CD4-positive, alpha-beta memory T cell (primary cell): Measurements from ENCODE around the gene HNRNPU. TPM values are rescaled to one million over a fixed set of nuclear protein-coding genes. Genes with fewer than 3 reads are reported as not detected.

Experiments
- CTCF ChIA-PET: fragments of 350-600 bp; sonication (Branson Sonifier 250); formaldehyde crosslinking; loops from one replicate; lab custom pipeline; 2021; ENCODE audit warnings: inconsistent platforms; ENCODE audit not compliant: partially characterized antibody; lab: Charles Lee
- POLR2A ChIA-PET: fragments of 350-600 bp; sonication (Branson Sonifier 250); formaldehyde crosslinking; loops from one replicate; lab custom pipeline; 2021; ENCODE audit not compliant: partially characterized antibody; lab: Charles Lee
- DNase-seq, 5 donors: peaks; one replicate each; pipeline versions ENCODE4 v3.0.0 to v3.0.0-alpha.2; 2020 to 2022; ENCODE audit warnings: mixed read lengths in 1 of 5
- H3K27ac ChIP-seq: one replicate; pipeline ENCODE4 v1.7.0; 2013; ENCODE audit warnings: low read depth, low read length
- H3K27me3 ChIP-seq: 2 replicates; pipeline ENCODE4 v1.7.0; 2013; ENCODE audit warnings: mild to moderate bottlenecking, low read length, moderate library complexity; ENCODE audit not compliant: insufficient read depth
- H3K36me3 ChIP-seq: 2 replicates; pipeline ENCODE4 v1.7.0; 2013; ENCODE audit warnings: mild to moderate bottlenecking, low read length, moderate library complexity; ENCODE audit not compliant: insufficient read depth
- H3K4me1 ChIP-seq: 2 replicates; pipeline ENCODE4 v1.7.0; 2013; ENCODE audit warnings: mild to moderate bottlenecking, low read length, moderate library complexity; ENCODE audit not compliant: insufficient read depth
- H3K4me3 ChIP-seq, 2 donors: one replicate each; pipeline ENCODE4 v1.7.0; 2013; ENCODE audit warnings: low read length in 2 of 2, mild to moderate bottlenecking in 1 of 2
- H3K9me3 ChIP-seq, 2 donors: one replicate each; pipeline ENCODE4 v1.7.0; 2013; ENCODE audit warnings: low read length in 2 of 2, control low read depth in 1 of 2; ENCODE audit not compliant: control insufficient read depth in 1 of 2
- H3K27ac Mint-ChIP-seq, 7 donors: one replicate each; pipeline ENCODE4 v1.8.0; 2020 to 2021; ENCODE audit warnings: mixed read lengths in 7 of 7, mild to moderate bottlenecking in 6 of 7, inconsistent platforms in 3 of 7, moderate library complexity in 3 of 7
- H3K27me3 Mint-ChIP-seq, 2 donors: one replicate each; pipeline ENCODE4 v1.8.0; 2020 to 2021; ENCODE audit warnings: mixed read lengths in 2 of 2
- H3K36me3 Mint-ChIP-seq, 2 donors: one replicate each; pipeline ENCODE4 v1.8.0; 2020 to 2021; ENCODE audit warnings: mixed read lengths in 2 of 2, inconsistent platforms in 1 of 2, mild to moderate bottlenecking in 1 of 2
- H3K4me1 Mint-ChIP-seq, 4 donors: one replicate each; pipeline ENCODE4 v1.8.0; 2020 to 2021; ENCODE audit warnings: mixed read lengths in 4 of 4, mild to moderate bottlenecking in 1 of 4
- H3K4me3 Mint-ChIP-seq, 8 donors: one replicate each; pipeline ENCODE4 v1.8.0; 2020 to 2021; ENCODE audit warnings: mixed read lengths in 8 of 8, mild to moderate bottlenecking in 7 of 8, moderate library complexity in 6 of 8, inconsistent platforms in 3 of 8
- H3K9me3 Mint-ChIP-seq, 8 donors: one replicate each; pipeline ENCODE4 v1.8.0; 2020 to 2021; ENCODE audit warnings: mixed read lengths in 8 of 8, mild to moderate bottlenecking in 5 of 8, inconsistent platforms in 3 of 8, moderate library complexity in 1 of 8
- intact Hi-C: fragments of 100-400 bp; cut with micrococcal nuclease; formaldehyde crosslinking; loops from one replicate; pipeline ENCODE4 v1.15.1; 2023
- polyA plus RNA-seq, 2 donors: library from polyadenylated mRNA; unstranded; fragments of 300-500 nt; fragmentation: Illumina TruSeq; gene quantifications; one replicate each; pipeline ENCODE4 v1.2.3, GENCODE V29; 2021
- total RNA-seq, 2 experiments: library from RNA; stranded (reverse); gene quantifications; one replicate each; pipeline ENCODE4 v1.2.3, GENCODE V29; 2021

The HNRNPU gene
- total and polyA plus RNA-seq, 4 experiments from 2014 or later = 126 to 385 (median 363) TPM

GRCh38 chr1:244841273-244841927 is 22.9 kb downstream of the HNRNPU start:
- Mint-ChIP-seq H3K27me3 (no peaks in the 10 kb centered on the region), H3K4me1 (peaks cover 43 to 90% (median 61%) of the 10 kb centered on the region in 4 donors), H3K4me3 (no peak overlapping the region), H3K9me3 (peaks cover 0 to 3% (median 0%) of the 10 kb centered on the region in 8 donors), H3K36me3 (peaks cover 63 to 79% of the 10 kb centered on the region in 2 donors), H3K27ac (peak overlapping the region in 3 of 7 donors; percentile 16 to 100 (median 86))
- Histone ChIP-seq H3K4me1 (peaks cover 58% of the 10 kb centered on the region), H3K27ac (peak overlapping the region; percentile 10), H3K4me3 (no peak overlapping the region), H3K27me3 (no peaks in the 10 kb centered on the region), H3K9me3 (no peaks in the 10 kb centered on the region), H3K36me3 (peaks cover 48% of the 10 kb centered on the region)
- ChIA-PET CTCF (interaction anchor here (0.9 to 1.6 kb wide), 2 partner anchors 11 to 40 kb away, joined by 3 to 7 read pairs; no protein-coding TSS in a partner anchor), POLR2A (interaction anchor here (1.3 to 25.0 kb wide), 2 partner anchors 14 to 128 kb away, joined by 4 to 1465 read pairs; partner anchors contain the start of gene HNRNPU)
- DNase-seq = no peak
- intact Hi-C loops = no loop called here

- Histone ChIP-seq H3K27ac (no peak overlapping the region), H3K36me3 (peaks cover 40% of the 10 kb centered on the region), H3K27me3 (no peaks in the 10 kb centered on the region), H3K4me1 (peaks cover 62% of the 10 kb centered on the region), H3K4me3 (no peak overlapping the region), H3K9me3 (no peaks in the 10 kb centered on the region)
- intact Hi-C loops = no loop called here
- H3K36me3 Mint-ChIP-seq = peaks cover 53 to 73% of the 10 kb centered on the region in 2 donors
- H3K9me3 Mint-ChIP-seq = peaks cover 0 to 3% (median 0%) of the 10 kb centered on the region in 8 donors
- H3K4me3 Mint-ChIP-seq = peak overlapping the region in 1 of 8 donors; percentile 25
- CTCF ChIA-PET = interaction anchor here (1.6 to 8.4 kb wide), 3 partner anchors 13 to 23 kb away, joined by 5 to 97 read pairs (median 5); partner anchors contain the start of gene HNRNPU
- DNase-seq = no peak
- H3K27me3 Mint-ChIP-seq = no peaks in the 10 kb centered on the region
- POLR2A ChIA-PET = interaction anchor here (25.0 kb wide), 1 partner anchor 16 kb away, joined by 1465 read pairs; the partner anchor contains the start of gene HNRNPU
- peak overlapping the region; percentile 44 to 100 (median 68) for H3K27ac Mint-ChIP-seq
- H3K4me1 Mint-ChIP-seq = peaks cover 41 to 89% (median 59%) of the 10 kb centered on the region in 4 donors
Measured at GRCh38 chr1:244840219-244840794, 24.0 kb downstream of the HNRNPU start.

- no peak overlapping the region for H3K4me3 ChIP-seq
- H3K27ac Mint-ChIP-seq = peak overlapping the region; percentile 18 to 100 (median 53)
- peaks cover 34% of the 10 kb centered on the region for H3K36me3 ChIP-seq
- no peak overlapping the region for H3K27ac ChIP-seq
- H3K27me3 Mint-ChIP-seq = no peaks in the 10 kb centered on the region
- H3K9me3 ChIP-seq = no peaks in the 10 kb centered on the region
- H3K4me3 Mint-ChIP-seq = peak overlapping the region in 2 of 8 donors; percentile 5 to 42
- no peak for DNase-seq
- peaks cover 48 to 73% of the 10 kb centered on the region in 2 donors for H3K36me3 Mint-ChIP-seq
- no peaks in the 10 kb centered on the region for H3K27me3 ChIP-seq
- intact Hi-C loops = no loop called here
- H3K9me3 Mint-ChIP-seq = peaks cover 0 to 3% (median 0%) of the 10 kb centered on the region in 8 donors
- H3K4me1 Mint-ChIP-seq = peaks cover 40 to 91% (median 58%) of the 10 kb centered on the region in 4 donors
- ChIA-PET CTCF (interaction anchor here (1.6 to 8.4 kb wide), 3 partner anchors 13 to 24 kb away, joined by 5 to 97 read pairs (median 5); partner anchors contain the start of gene HNRNPU), POLR2A (interaction anchor here (0.6 to 25.0 kb wide), 2 partner anchors 16 to 66 kb away, joined by 3 to 1465 read pairs; partner anchors contain the start of gene HNRNPU)
- peaks cover 62% of the 10 kb centered on the region for H3K4me1 ChIP-seq
Measured at GRCh38 chr1:244839656-244840055, 24.7 kb downstream of the HNRNPU start.

GRCh38 chr1:244837597-244838258 is 26.6 kb downstream of the HNRNPU start:
- peak overlapping the region; percentile 16 to 100 (median 93) for H3K27ac Mint-ChIP-seq
- DNase-seq = no peak
- Histone ChIP-seq H3K36me3 (peaks cover 19% of the 10 kb centered on the region), H3K27me3 (no peaks in the 10 kb centered on the region), H3K9me3 (no peaks in the 10 kb centered on the region), H3K4me3 (no peak overlapping the region), H3K27ac (peak overlapping the region; percentile 94), H3K4me1 (peaks cover 61% of the 10 kb centered on the region)
- no peaks in the 10 kb centered on the region for H3K27me3 Mint-ChIP-seq
- ChIA-PET CTCF (interaction anchor here (0.9 to 8.4 kb wide), 7 partner anchors 10 to 234 kb away, joined by 4 to 97 read pairs (median 7); partner anchors contain the start of gene HNRNPU), POLR2A (interaction anchor here (5.7 to 25.0 kb wide), 2 partner anchors 18 to 131 kb away, joined by 285 to 1465 read pairs; partner anchors contain the start of gene HNRNPU)
- H3K36me3 Mint-ChIP-seq = peaks cover 41 to 61% of the 10 kb centered on the region in 2 donors
- peaks cover 0 to 3% (median 0%) of the 10 kb centered on the region in 8 donors for H3K9me3 Mint-ChIP-seq
- H3K4me3 Mint-ChIP-seq = peak overlapping the region in 5 of 8 donors; percentile 14 to 97 (median 86)
- intact Hi-C loops = loop anchor here (1.0 kb wide), 1 partner anchor 8 kb away; no protein-coding TSS in a partner anchor
- H3K4me1 Mint-ChIP-seq = peaks cover 37 to 88% (median 55%) of the 10 kb centered on the region in 4 donors

DNA sequence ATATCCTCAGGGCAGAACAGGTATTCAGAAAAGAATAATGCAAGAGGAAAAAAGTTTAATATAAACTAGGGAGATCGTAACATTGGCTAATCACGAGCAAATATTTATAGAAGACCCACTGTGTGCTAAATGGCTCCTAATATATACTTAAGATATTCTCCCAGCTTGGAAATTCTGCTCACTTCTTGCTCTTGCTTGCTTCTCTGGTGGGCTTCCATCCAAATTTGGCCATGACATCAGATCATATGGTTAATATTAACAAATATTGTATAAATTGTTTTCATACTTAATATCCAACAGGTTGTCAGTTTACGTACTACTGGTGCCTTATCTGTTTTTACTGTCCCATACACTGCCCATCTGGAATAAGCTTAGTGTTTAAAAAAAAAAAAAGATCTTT is 27.8 kb downstream of the HNRNPU start:
- H3K4me1 Mint-ChIP-seq = peaks cover 37 to 78% (median 50%) of the 10 kb centered on the region in 4 donors
- Histone ChIP-seq H3K4me3 (peak overlapping the region; percentile 74 to 87), H3K9me3 (no peaks in the 10 kb centered on the region), H3K36me3 (peaks cover 9% of the 10 kb centered on the region), H3K4me1 (peaks cover 60% of the 10 kb centered on the region), H3K27ac (peak overlapping the region; percentile 94), H3K27me3 (no peaks in the 10 kb centered on the region)
- DNase-seq = no peak
- H3K27ac Mint-ChIP-seq = peak overlapping the region; percentile 93 to 100 (median 99)
- peak overlapping the region; percentile 86 to 98 (median 94) for H3K4me3 Mint-ChIP-seq
- CTCF ChIA-PET = interaction anchor here (0.9 to 8.4 kb wide), 9 partner anchors 11 to 206 kb away, joined by 3 to 97 read pairs (median 8); partner anchors contain the start of gene HNRNPU
- POLR2A ChIA-PET = interaction anchor here (0.8 to 25.0 kb wide), 12 partner anchors 10 to 1581 kb away, joined by 3 to 1465 read pairs (median 18); partner anchors contain the start of genes ADSS2, CATSPERE, CEP170 and DESI2
- peaks cover 0 to 3% (median 0%) of the 10 kb centered on the region in 8 donors for H3K9me3 Mint-ChIP-seq
- intact Hi-C loops = no loop called here
- H3K27me3 Mint-ChIP-seq = no peaks in the 10 kb centered on the region
- H3K36me3 Mint-ChIP-seq = peaks cover 33 to 51% of the 10 kb centered on the region in 2 donors

DNA sequence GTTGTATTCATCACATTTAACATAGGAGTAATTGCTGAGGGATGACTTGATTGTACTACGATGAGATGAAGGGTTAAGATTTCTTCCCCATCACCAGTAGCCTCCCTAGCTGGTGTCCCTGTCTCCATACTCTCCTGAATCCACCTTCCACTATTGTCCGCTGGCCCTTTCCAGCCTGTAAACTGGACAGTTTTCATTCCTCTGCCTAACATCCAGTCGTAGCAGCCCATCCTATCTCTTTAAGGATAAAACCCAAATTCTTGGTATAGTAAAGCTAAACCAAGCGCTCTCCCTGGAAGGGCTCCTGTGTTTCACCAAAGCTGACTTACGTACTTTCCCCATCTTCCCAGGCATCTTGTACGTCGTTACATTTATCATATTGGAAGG is 28.2 kb downstream of the HNRNPU start:
- no peaks in the 10 kb centered on the region for H3K9me3 ChIP-seq
- H3K4me1 Mint-ChIP-seq = peaks cover 37 to 73% (median 47%) of the 10 kb centered on the region in 4 donors
- POLR2A ChIA-PET = interaction anchor here (0.8 to 25.0 kb wide), 14 partner anchors 9 to 1580 kb away, joined by 3 to 1465 read pairs (median 16); partner anchors contain the start of genes ADSS2, CATSPERE, CEP170 and DESI2
- peaks cover 4% of the 10 kb centered on the region for H3K36me3 ChIP-seq
- peak overlapping the region; percentile 94 for H3K27ac ChIP-seq
- CTCF ChIA-PET = interaction anchor here (1.4 to 8.4 kb wide), 9 partner anchors 8 to 206 kb away, joined by 3 to 97 read pairs (median 8); partner anchors contain the start of gene HNRNPU
- peaks cover 56% of the 10 kb centered on the region for H3K4me1 ChIP-seq
- no peak for DNase-seq
- H3K27me3 ChIP-seq = no peaks in the 10 kb centered on the region
- H3K4me3 Mint-ChIP-seq = peak overlapping the region; percentile 86 to 98 (median 94)
- no peaks in the 10 kb centered on the region for H3K27me3 Mint-ChIP-seq
- peaks cover 31 to 47% of the 10 kb centered on the region in 2 donors for H3K36me3 Mint-ChIP-seq
- intact Hi-C loops = no loop called here
- H3K4me3 ChIP-seq = peak overlapping the region; percentile 74 to 87
- H3K27ac Mint-ChIP-seq = peak overlapping the region; percentile 93 to 100 (median 99)
- H3K9me3 Mint-ChIP-seq = peaks cover 0 to 3% (median 0%) of the 10 kb centered on the region in 8 donors
